Measurements from ENCODE around the gene CELF6. TPM values are rescaled to one million over a fixed set of nuclear protein-coding genes. Genes with fewer than 3 reads are reported as not detected.

The CELF6 gene
- total and polyA plus RNA-seq, 7 donors, result 2.1 to 5.8 (median 3.1) TPM; not detected in 2

DNA sequence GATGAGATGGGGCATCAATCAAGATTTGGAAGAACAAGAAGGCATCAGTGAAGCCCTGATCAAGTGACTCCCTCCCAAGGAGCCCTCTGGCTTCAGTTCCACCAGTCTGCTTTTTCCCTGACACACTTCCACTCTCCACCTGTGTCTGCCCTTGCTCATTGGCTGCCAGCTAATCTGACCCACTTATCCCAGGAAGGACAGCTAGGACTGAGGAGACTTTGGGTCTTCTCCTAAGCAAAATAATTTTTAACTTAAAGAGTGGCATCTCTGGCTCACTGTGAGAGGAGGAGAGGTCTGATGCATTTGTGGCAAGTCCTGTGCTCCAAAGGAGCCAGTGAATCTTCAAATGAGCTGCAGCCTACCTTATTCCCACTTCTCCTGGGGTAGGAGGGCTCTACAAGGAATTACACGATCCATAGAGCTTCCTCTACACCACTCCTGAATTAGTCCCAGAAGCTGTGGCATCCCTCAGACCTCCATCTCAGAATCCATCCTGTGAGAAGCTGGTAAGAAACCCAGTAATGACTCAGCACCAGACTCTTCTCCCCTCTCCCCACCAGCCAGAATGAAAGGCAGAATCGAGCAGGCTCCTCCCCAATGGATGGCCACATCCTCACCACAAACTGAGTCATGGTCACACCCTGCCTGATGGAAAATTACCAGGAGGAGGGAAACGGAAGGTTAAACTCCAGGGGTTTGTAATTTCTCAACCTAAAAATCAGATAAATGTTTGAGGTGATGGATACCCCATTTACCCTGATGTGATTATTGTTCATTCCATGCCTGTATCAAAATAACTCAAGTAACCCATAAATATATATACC, 82.7 kb downstream of the CELF6 start:
- TF ChIP-seq POLR2AphosphoS5 (IDR thresholded peaks at IDR 0.05), result peak in 1 of 4 donors; percentile 68
- TF ChIP-seq, protein P1, sequence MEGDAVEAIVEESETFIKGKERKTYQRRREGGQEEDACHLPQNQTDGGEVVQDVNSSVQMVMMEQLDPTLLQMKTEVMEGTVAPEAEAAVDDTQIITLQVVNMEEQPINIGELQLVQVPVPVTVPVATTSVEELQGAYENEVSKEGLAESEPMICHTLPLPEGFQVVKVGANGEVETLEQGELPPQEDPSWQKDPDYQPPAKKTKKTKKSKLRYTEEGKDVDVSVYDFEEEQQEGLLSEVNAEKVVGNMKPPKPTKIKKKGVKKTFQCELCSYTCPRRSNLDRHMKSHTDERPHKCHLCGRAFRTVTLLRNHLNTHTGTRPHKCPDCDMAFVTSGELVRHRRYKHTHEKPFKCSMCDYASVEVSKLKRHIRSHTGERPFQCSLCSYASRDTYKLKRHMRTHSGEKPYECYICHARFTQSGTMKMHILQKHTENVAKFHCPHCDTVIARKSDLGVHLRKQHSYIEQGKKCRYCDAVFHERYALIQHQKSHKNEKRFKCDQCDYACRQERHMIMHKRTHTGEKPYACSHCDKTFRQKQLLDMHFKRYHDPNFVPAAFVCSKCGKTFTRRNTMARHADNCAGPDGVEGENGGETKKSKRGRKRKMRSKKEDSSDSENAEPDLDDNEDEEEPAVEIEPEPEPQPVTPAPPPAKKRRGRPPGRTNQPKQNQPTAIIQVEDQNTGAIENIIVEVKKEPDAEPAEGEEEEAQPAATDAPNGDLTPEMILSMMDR (IDR thresholded peaks at IDR 0.05), result no peak
- intact Hi-C loops (cut with DNase I), result no loop called here
- WGBS, 2 donors, result 27 to 39% methylated on average over 3 of the region's 3 CpGs
- H3K9me3 ChIP-seq, result no peaks in the 10 kb centered on the region
- H3K4me3 ChIP-seq, result peak overlapping the region in 1 of 4 donors; percentile 13
- no peaks in the 10 kb centered on the region for H3K27me3 ChIP-seq
- peak; percentile 86 for DNase-seq
- peaks cover 0 to 19% (median 5%) of the 10 kb centered on the region in 4 donors for H3K4me1 ChIP-seq
- peaks cover 4 to 33% (median 16%) of the 10 kb centered on the region in 4 donors for H3K36me3 ChIP-seq
- peak overlapping the region; percentile 7 to 60 (median 42) for H3K27ac ChIP-seq

DNA sequence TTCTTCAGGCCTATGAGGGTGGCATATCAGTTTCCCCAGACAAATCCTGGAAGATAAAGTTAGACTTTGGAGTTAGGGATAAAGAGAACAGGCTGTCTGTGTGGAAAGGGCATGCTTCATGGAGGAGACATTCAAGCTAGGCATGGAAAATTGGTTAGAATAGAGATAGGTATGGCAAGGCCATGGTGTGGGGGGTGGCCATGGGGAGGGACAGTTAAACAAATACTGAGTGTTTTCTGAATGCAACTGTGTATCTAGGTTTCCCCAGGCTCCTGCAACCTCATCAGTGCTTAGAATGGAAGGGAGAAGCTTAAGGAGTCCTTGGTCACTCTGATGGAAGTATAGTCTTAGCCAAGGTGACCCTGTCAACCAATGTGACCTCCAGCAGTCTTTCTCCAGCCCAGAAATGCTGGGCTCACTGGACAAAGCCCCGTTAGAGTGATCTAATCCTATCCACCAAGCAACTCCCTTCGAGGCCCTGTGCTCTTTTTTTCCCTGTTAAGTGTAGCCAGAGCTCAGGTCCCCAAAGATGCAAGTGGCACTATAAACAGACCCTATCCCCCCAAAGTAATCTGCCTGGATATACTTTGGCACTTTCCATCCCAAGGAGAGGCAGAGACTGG, 83.5 kb downstream of the CELF6 start:
- WGBS, 2 donors, result 93 to 95% methylated on average over 2 of the region's 2 CpGs
- intact Hi-C loops (cut with DNase I), result no loop called here

DNA sequence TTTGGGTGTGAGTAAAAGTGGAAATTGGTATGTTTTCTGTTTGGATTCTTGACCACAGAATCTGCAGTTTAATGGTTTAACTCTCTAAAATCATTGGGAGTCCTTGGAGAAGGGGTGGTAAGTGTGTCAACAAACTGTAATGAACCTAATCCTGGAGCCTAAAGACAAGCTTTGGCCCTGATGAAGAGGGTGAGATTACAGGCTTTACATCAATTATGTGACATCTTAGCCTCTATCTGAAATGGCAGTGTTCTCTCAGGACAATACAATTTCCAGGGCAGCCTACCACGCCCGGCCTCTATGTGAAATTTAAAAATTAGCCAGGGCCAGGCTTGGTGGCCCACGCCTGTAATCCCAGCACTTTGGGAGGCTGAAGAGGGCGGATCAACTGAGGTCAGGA, 84.7 kb downstream of the CELF6 start:
- no peak for TF ChIP-seq EP300 (IDR thresholded peaks at IDR 0.05)
- TF ChIP-seq, protein P1 (IDR thresholded peaks at IDR 0.05), result no peak
- TF ChIP-seq POLR2AphosphoS5 (IDR thresholded peaks at IDR 0.05), result no peak
- no peak overlapping the region for H3K27ac ChIP-seq
- H3K36me3 ChIP-seq, result peaks cover 0 to 14% (median 1%) of the 10 kb centered on the region in 4 donors
- no peaks in the 10 kb centered on the region for H3K27me3 ChIP-seq
- intact Hi-C loops (cut with DNase I), result no loop called here
- no peak overlapping the region for H3K4me3 ChIP-seq
- DNase-seq, result no peak
- H3K4me1 ChIP-seq, result peaks cover 0 to 24% (median 9%) of the 10 kb centered on the region in 4 donors
- 74 to 91% methylated on average over 4 of the region's 4 CpGs for WGBS, 2 donors
- H3K9me3 ChIP-seq, result no peaks in the 10 kb centered on the region

More for the DNA sequence above, 83.5 kb downstream of the CELF6 start:
- DNase-seq, result no peak
- peaks cover 0 to 26% (median 9%) of the 10 kb centered on the region in 4 donors for H3K36me3 ChIP-seq
- no peak overlapping the region for H3K4me3 ChIP-seq
- H3K27me3 ChIP-seq, result no peaks in the 10 kb centered on the region
- H3K4me1 ChIP-seq, result peaks cover 0 to 24% (median 9%) of the 10 kb centered on the region in 4 donors
- TF ChIP-seq POLR2AphosphoS5 (IDR thresholded peaks at IDR 0.05) (no peak), EP300 (IDR thresholded peaks at IDR 0.05) (no peak), POLR2A (IDR thresholded peaks at IDR 0.05) (no peak)
- TF ChIP-seq, protein P1 (IDR thresholded peaks at IDR 0.05), result no peak
- H3K27ac ChIP-seq, result peak overlapping the region in 1 of 4 donors; percentile 27
- H3K9me3 ChIP-seq, result no peaks in the 10 kb centered on the region

Other genes starting within 250 kb of the CELF6 start
- 10 to 100 TPM; 55.8 to 80.0 (median 62.8) TPM for gene MYO9A, start 202.0 kb downstream of the CELF6 start, total RNA-seq
- gene MYO9A, start 202.0 kb downstream of the CELF6 start, polyA plus RNA-seq, result 1 to 10 TPM; 3.0 to 7.1 (median 3.0) TPM
- 1 to 10 TPM; 1.8 to 4.3 (median 2.0) TPM for gene SENP8, start 201.8 kb downstream of the CELF6 start, total RNA-seq
- 1 to 10 TPM; 1.2 to 3.0 (median 1.6) TPM for gene SENP8, start 201.8 kb downstream of the CELF6 start, polyA plus RNA-seq
- gene GRAMD2A, start 122.4 kb downstream of the CELF6 start, total RNA-seq, result 1 to 10 TPM in 1 of 4 donors, under 1 TPM in 3; 0.16 to 2.6 (median 0.50) TPM
- 1 to 10 TPM in 2 of 3 donors, not detected in 1; 2.5 to 4.3 TPM for gene GRAMD2A, start 122.4 kb downstream of the CELF6 start, polyA plus RNA-seq
- gene PKM, start 89.0 kb downstream of the CELF6 start, total RNA-seq, result 100 to 1,000 TPM; 135 to 213 (median 200) TPM
- gene PKM, start 89.0 kb downstream of the CELF6 start, polyA plus RNA-seq, result 100 to 1,000 TPM; 174 to 582 (median 254) TPM
- gene PARP6, start 47.6 kb downstream of the CELF6 start, total RNA-seq, result 100 to 1,000 TPM in 1 of 4 donors, 10 to 100 TPM in 3; 41.5 to 103 (median 60.0) TPM
- 10 to 100 TPM; 12.5 to 29.4 (median 27.2) TPM for gene PARP6, start 47.6 kb downstream of the CELF6 start, polyA plus RNA-seq
- 10 to 100 TPM; 56.0 to 80.0 (median 66.7) TPM for gene HEXA, start 55.9 kb upstream of the CELF6 start, total RNA-seq
- gene HEXA, start 55.9 kb upstream of the CELF6 start, polyA plus RNA-seq, result 10 to 100 TPM; 35.4 to 76.5 (median 54.8) TPM
- not detected for gene TMEM202, start 78.1 kb upstream of the CELF6 start, total RNA-seq
- gene TMEM202, start 78.1 kb upstream of the CELF6 start, polyA plus RNA-seq, result not detected
- gene ARIH1, start 154.2 kb upstream of the CELF6 start, total RNA-seq, result 10 to 100 TPM; 36.4 to 69.5 (median 45.2) TPM
- gene ARIH1, start 154.2 kb upstream of the CELF6 start, polyA plus RNA-seq, result 10 to 100 TPM; 10.8 to 22.8 (median 18.3) TPM

Data from sigmoid colon (tissue), 7 donors.